Hematopoietic multipotent progenitor cell treated with erythropoietin and hydrocortisone succinate and interleukin-3 and kit ligand, for 8 days (in vitro differentiated cells): ENCODE measurements around the gene EPHA5.

Experiments used
- DNase-seq: peaks from one replicate; pipeline ENCODE4 v3.0.0-alpha.2; 2015

EPHA5 gene

DNA sequence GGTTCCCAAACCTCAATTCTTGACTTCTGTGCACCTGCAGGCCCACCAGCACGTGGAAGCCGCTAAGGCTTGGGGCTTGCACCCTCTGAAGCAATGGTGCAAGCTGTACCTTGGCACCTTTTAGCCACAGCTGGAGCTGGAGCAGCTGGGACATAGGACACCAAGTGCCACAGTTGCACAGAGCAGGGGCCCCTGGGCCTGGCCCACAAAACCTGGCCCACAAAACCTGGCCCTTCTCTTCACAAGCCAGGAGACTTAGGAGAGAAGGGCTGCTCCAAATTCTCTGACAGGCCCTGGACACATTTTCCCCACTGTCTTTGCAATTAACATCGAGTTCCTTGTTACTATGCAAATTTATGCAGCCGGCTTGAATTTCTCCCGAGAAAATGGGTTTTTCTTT lies 197.8 kb downstream of the EPHA5 start:
- no peak for DNase-seq

DNA sequence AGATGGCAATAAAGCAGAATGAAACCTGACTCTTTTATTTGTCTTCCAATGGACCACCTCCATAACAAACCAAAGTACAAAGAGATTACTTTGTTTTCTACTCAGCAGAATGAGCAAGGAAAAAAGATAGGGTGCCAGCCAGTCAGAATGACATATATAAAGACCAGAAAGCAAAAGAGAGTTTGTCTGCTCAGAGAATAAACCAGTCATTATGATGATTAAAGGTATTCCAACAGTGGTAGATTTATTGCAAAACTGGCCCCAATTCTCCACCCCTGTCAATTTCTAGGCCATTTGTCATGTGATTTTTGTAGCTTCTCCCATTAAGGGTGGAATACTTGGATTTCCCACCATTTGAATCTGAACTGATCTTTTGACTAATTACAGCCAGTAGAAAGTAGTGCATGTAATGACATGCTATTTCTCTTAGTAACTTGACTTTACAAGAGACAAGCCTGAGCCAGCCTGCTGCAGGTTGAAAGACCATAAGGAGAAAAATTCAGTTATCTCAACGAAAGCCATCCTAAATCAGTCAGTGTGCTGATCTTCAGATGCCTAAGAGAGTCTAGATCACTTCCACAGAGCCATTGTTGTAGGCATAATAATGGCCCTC lies 203.1 kb downstream of the EPHA5 start:
- no peak for DNase-seq

DNA sequence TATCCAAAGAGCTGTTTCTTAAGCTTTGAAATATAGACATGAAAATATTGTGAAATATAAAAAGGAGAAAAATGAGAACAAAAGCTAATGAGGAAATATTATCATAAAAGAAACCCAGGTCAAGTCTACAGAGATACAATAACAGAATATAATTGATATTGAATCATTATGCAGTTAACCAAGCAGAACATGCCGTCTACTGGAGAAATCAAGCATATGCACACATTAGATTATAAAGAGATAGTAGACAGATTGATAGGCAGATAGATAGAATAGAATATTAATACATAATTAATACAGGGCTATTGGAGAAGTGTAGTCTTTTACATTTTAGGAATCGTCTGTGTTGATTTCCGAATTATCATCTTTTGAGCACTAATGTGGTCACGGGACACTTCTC lies 208.5 kb downstream of the EPHA5 start:
- DNase-seq: no peak

DNA sequence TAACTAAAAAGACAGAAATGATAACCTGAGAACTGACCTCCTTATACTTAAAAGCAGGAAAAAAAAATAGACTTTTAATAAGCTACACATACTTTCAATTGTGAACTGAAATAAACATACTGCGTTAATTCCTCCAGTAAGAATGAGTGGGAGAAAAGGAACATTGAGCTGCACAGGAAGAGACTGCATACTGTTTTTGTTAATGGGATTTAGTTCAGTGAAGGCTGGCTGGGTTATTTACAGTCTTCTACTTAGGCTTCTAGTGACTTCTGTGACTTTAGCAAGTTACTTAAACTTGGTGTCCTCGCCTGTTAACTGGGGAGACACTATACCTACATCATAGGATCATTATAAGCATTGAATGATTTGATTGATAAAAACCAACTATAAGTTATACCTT lies 213.3 kb downstream of the EPHA5 start:
- no peak for DNase-seq

DNA sequence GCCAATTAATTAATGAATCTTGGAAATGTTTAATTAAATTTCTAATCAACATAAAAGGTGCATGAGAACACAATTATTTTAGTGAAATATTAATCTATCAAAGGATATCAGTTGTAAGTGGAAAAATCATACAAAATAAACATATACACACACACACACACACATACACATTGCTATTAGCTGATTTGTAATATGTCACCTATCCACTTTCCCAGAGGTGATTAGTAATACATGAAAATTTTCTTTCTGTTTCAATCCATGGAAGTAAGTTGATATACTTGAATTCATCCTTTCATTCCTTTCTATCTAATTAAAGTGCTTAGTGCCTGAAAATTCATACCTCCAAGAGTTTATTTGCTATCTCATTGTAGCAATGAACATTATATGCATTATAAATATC lies 213.7 kb downstream of the EPHA5 start:
- no peak for DNase-seq

DNA sequence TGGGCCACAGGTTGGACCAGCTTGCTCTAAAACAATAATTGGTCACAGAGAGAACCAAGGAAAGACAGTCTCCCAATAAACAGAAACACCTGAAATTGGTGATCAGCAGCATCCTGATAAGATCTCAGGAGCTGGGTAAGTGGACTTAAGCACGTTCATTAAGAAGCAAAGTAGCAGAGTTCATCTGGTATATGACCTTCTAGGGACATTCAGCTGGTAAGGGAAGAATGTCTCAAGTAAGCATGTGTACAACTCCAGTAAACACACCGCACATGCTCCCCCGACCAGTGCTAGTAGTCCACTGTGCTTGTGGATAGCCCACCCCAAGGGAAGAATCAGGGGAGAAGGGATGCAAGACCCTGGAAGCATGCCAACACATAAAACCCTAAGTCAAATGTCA lies 216.9 kb downstream of the EPHA5 start:
- no peak for DNase-seq

DNA sequence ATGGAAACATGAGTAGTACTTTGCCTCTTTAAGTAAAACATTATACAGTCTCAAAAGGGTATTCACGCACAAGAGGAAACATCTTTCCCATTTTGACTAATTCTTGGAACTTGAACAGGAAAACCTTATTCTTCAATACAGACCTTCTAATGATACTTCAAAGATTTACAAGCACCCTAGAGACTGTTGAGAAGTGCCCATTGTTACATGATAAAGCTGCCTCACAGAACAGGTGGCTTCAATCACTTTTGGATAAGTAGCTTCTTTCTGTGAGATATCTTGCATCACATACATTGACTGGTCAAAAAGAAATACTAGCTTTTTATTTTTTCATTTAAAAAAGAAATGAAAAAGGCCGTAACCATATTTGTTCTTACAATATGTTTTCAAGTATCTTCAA lies 219.4 kb downstream of the EPHA5 start:
- no peak for DNase-seq

DNA sequence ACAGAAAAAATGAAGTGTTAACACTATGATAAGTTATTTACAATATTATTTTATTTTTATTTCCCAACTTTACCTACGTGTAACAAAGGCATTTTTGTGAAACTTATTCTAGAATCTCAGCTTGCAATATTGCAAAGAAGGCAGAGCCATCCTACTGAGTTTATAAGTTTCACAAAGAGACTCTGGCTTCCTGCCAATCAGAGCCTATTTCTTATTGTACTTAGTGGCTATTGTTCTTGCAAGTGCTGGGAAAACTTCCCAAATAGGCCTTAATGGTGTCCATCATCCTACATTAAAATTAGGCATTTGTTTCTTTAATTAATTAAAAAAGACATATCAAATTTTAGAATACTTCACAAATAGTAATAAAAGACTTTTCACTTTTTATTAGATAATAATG lies 233.2 kb downstream of the EPHA5 start:
- no peak for DNase-seq

DNA sequence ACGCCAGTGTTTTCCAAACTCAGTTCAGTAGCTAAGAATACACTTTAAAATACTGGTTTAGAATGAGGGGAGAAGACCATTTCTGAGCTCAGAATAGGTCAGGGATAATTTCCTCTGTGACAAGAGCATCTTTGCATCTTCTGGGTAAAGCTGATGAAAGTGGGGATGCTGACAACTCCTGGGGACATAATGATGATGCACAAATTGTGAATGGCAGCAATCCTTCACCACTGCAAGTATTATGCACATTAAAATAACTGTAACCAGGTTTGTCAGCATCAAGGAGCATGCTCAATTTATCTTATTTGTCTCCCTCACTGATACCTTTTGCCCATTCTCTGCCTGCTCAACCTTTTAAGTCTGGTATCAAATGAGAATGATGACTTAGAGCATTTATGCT lies 248.2 kb downstream of the EPHA5 start:
- no peak for DNase-seq

DNA sequence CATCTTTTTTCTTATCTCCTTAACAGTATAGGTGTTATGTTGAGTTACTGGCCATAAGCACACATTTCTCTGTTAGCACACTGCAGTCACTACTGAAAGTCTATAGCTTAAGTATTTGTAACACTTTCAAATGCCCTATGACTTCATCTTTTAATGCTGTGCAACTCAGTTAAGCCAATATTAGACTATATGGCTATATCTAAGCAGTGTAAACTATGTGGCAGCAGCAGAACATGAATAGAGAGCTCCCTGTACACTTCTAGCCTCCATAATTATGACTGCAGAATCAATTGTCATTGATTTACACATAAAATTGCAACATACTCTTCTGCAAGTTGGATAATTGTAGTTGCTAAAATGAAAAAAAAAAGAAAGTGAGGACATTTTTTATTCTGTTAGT lies 250.3 kb downstream of the EPHA5 start:
- DNase-seq: no peak

DNA sequence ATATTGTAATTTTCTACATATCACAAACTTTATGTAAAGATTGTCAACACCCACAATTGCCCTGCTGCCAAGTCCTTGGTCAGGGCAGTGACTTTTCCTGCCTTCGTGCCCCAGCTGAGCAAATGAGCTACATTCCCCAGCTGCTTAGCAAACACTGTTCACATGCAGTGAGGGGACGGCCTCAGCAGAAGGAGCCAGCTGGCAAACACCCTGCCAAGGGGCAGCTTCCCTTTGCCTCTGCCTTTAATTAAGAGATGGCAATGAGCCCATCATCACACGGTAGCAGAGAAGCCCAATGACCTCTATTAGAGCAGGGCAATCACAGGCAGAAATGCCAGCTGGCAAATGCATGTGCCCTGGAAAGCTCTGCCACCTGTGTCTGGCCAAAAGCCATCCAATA lies 253.4 kb downstream of the EPHA5 start:
- DNase-seq: no peak

DNA sequence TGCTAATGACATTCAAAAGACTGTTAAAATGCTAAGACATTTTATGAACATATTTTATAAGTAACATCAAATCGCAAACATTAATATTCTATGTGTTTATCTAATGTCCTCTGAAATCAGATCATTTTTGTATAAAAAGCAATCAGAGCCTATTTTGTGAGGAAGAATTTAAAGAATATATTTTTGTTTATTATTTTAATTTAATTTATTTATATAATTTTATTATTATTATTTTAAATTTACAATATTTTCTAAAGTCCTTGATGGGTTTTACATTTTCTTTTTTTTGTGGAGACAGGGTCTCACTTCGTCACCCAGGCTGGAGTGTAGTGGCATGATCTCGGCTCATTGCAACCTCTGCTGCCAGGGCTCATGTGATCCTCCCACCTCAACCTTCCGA lies 262.8 kb downstream of the EPHA5 start:
- DNase-seq: no peak

DNA sequence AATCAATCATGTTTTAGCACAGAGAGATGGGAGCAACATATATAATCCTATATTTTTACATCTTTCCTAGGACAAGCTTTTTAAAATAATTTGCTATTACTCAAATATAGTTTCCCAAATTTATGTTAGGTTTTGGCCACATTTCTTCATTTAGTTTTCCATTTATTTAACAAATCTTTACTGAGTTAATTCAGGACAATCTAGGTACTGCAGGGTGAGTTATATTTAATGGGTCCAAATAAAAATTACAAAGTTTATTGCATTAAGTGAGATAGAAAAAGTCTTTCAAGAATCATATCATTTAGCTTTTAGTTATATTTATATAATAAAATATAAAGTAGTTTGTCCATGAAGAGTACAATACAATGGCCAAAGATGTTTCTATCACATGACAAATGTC lies 269.2 kb downstream of the EPHA5 start:
- no peak for DNase-seq

DNA sequence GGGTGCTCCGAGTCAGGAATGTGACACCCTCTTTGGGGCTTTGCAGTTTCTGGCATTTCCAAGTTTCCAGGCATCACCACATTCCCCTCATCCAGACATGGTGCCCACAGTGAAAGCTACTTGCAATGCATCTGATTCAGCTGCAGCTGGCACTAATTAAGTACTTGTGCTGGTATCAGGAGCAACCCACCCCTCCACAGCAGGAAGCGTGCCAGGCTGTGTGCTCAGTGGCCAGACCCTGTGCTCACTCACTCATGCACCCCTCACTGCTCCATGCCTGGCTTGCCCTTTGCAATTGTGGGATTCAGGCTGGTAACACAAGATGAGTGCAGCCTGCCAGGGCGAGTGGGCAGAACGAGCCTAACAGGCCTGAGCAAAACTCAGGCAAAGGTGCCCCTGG lies 271.2 kb downstream of the EPHA5 start:
- DNase-seq: no peak

DNA sequence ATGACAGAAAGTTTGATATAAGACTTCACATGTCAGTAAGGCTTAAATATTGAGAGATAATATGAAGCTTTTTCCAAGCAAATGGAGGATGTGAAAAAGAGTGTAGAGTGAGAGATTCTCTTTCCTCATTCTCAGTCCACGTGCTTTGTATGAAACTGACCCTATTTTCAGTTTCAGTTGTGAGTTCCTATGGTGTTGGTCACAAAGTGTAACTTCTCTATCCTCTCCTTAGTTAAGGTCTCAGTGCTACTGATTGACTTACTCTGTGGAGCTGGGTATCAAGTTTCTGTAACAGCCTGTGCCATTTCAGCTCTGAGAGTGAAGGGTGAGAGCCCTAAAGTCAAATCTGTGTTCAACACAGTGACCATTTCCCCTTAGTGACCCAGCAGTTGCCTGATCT lies 277.2 kb downstream of the EPHA5 start:
- DNase-seq: no peak

DNA sequence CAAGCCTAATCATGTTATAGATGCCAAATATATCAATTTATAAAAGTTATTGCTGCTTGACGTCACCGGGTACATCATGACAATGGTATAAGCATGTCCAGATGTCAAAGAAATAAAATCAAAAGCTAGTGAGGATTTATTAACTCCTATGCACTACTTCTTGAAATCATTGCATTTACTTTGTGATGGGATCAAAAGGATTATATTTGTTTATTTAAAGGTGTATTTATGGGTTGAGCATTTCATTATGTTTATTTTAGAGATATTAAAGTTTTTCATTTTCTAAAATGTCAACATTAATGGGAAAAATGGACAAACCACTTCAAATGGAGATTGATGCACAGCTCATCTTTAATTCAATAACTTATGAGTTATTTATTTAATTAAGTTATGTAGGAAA lies 277.8 kb downstream of the EPHA5 start:
- no peak for DNase-seq

DNA sequence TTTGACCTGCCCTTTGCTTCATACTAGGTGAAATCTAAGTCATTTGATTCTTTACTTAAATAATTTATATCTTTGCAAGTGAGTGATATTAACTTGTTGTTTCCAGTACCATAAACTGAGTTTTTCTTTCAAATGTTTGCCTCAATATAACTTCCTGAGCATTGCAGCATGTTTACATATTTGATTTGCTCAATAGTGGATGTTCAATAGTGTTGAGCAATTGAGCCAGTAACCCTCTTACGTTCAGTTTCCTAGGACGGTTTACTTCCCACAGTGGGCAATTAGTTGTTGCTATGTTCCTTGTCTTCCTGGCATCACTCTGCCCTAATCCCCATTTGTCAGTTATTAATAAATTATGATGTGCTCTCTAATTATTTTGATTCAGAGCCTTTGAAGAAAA lies 278.5 kb downstream of the EPHA5 start:
- no peak for DNase-seq

DNA sequence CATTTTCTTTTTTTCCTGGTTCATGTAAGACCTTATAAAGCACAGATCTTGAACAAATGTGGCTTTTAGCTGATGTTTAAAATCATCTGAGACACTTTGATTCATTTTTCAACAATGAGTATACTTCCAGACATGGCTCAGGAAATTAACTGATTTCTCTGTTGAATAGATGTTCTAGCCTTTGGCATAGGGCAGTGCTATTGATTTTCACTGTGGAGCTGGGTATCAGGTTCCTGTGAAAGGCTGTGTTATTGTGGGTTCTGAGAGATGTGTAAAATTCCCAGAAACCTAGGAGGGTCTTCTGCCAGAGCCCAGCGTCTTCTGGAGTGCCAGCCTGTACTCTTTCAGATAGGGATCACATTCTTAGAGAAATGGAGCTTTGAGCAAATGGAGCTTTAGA lies 278.9 kb downstream of the EPHA5 start:
- DNase-seq: no peak

DNA sequence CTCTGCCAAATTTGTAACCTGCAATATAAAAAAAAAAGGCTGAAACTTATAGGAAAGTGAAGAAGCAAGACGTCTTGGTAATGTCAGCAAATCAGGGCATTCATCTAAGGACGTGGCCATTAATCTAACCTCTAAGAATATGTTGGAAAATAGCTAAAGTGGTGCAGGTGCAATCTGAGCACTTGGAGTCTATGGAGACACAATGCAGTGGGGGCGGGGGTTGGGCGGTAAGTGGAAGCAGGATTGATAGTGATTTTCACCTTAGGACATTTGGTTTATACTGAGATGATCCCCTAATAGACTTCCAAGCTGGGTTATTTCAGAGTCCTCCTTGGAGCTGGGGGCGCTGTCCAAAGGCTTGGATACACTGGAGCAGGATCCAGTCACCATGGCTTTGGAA lies 283.4 kb downstream of the EPHA5 start:
- DNase-seq: no peak

DNA sequence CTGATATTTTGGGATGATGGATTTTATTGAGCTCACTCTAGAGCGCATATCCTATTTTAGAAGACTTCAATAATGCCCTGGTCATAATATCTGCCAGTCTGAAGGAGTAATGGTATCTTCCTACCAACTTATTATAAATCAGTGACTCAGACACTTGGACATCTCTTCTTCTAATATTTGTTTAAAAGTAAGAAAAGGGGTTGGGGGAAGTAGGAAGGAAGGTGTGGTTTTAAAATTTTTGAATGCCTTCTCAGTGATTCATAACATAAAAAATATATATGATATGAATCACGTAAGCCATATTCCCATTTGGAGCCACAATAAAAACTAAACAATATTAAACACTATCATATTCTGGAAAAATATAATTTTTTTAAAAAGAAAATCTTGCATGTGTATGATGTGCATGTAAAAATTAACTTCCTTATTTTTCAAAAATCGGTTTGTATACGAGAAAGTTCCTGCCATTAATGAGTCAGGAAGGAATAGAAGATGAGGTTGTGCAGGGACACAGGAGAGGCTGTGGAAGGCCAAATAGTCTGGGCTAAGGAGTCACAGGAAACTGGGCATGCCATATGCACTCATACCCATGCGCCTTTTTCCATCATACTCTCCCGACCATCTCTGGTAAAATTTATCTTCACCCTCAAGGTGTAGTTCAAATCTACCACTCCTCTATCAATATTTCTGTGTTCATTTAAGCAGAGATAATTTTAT lies 286.5 kb downstream of the EPHA5 start:
- DNase-seq: no peak

DNA sequence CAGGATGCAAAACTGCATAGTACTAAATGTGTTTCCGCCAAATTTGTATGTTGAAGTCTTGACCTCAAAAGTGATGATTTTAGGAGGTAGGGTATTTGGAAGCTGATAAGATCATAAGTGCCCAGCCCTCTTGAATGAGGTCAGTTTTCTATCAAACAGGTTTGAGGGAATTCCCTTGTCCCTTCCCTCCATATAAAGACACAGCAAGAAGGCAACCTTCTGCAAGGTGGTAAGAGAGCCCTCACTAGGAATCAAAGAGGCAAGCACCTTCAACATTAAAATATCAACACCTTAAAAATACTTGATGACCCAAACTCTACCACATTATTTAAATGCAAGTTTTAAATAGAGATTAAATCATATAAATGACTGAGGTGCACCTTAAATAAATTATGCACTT lies 288.6 kb downstream of the EPHA5 start:
- no peak for DNase-seq

DNA sequence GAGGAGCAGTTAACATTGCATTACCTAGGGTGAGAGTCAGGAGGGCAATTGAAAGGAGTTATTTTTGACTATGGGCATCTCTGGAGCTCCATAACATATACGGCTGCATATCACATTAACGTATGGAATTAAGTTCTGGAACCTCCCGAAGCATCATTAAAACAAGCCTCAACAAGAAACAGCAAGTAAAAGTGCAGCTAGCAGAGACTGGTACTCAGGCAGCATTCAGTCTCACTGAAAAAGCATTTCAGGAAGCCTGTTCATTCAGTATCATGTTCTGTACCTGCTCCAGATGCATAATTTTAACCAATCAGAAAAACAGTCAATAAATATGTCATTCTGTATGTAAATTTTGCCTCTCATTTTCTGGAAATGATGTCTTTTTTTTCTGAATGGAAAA lies 299.6 kb downstream of the EPHA5 start:
- no peak for DNase-seq

DNA sequence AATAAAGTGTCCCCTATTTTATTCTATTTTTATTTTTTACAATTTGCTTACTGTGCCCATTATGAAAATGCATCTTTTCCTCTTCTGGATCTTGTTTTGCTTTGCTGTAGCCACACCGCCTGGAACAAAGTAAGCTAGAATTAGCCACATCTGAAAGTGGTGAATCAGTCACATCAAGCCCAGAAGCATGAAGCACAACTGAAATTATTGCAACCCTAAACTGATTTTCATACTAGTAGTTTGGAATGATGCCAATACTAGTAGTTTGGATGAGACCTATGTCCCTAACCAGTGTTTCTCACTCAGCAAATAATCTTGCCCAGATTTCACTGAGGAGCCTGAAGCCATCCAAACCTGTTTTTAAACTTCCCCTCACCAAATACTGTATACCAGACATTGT lies 303.0 kb downstream of the EPHA5 start:
- DNase-seq: no peak

DNA sequence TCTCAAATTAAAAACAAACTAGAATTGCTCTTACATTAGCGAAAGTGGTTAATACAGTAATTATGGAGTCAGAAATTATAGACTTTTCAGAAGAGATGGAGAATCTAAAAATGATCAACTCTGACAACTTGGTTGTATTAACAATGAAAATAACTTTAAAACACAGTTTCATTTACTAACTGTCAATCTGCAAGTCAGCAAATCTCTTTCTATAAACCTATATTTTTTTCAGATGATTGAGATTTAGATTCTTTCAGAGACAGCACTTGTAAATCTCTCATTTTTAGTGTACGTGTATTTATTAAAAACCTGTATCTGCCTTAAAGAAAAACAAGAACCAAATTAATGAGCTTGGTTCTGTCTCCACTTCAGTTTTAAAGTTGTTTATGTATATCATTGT lies 311.4 kb downstream of the EPHA5 start:
- no peak for DNase-seq

DNA sequence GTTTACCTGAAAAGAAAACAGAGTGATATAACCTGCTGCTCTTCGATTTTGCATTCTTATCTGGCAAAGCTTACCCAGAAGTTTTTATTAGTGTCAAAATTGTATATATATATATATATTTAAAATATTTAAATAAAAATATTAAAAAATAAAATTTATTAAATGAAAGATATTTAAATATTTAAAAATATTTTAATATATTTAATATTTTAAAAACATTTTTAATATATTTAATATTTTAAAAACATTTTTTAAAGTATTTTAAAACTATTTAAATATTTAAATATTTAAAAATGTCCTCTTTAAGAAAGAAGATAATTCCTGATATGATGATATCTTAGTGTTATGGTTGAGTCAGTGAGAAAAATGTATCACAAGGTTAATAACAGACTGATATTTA lies 317.2 kb downstream of the EPHA5 start:
- no peak for DNase-seq
